ENCODE data around the gene EBF3. TPM values are rescaled to one million over a fixed set of nuclear protein-coding genes. Genes with fewer than 3 reads are reported as not detected.

The EBF3 gene
- total and polyA plus RNA-seq, 9 of the 15 experiments (the other 6 are each of a cell fraction or from before 2014, with no cell fraction given): not detected

GRCh38 chr10:129871966-129872365 is 92.1 kb downstream of the EBF3 start:
- TF ChIP-seq KLF16 (IDR thresholded peaks at IDR 0.05): no peak
- DNase-seq (ENCODE audit: extremely low read depth in 1 of 4, low spot score in 3 of 4) (no peak), ATAC-seq (no peak), FAIRE-seq (no peak)
- no peak overlapping the region for H3K4me3 ChIP-seq
- H3K79me2 ChIP-seq (ENCODE audit: control insufficient read depth, insufficient read depth, low read length): no peaks in the 10 kb centered on the region
- no peak overlapping the region for H2AFZ ChIP-seq (ENCODE audit: low read depth, low read length)
- WGBS (ENCODE audit: insufficient coverage, low coverage, missing lambda C conversion rate): 0% methylated on average over 8 of the region's 8 CpGs
- no peaks in the 10 kb centered on the region for H3K9me3 ChIP-seq (replicated peaks; ENCODE audit: control insufficient read depth, insufficient read depth, low read depth, low read length)
- H3K27ac ChIP-seq (ENCODE audit: extremely low read depth, low read depth, low read length): no peak overlapping the region
- ChIA-PET POLR2A (interaction anchor here (0.8 to 1.0 kb wide), 2 partner anchors 9 to 10 kb away, joined by 3 read pairs; no protein-coding TSS in a partner anchor), CTCF (ENCODE audit: low intra/inter-chr PET ratio) (no interaction called here)
- no peaks in the 10 kb centered on the region for H3K4me1 ChIP-seq (replicated peaks in 1 of 2; ENCODE audit: control insufficient read depth in 2 of 2, insufficient read depth in 2 of 2, low read length in 2 of 2)
- intact Hi-C loops (cut with micrococcal nuclease) (no loop called here), in situ Hi-C loops (cut with MboI) (no loop called here)
- no peaks in the 10 kb centered on the region for H3K9me1 ChIP-seq (ENCODE audit: control insufficient read depth, insufficient read depth, low read length)
- peaks cover 4 to 44% of the 10 kb centered on the region in 2 experiments for H3K27me3 ChIP-seq (ENCODE audit: control insufficient read depth in 2 of 2, insufficient read depth in 2 of 2, low read length in 2 of 2)
- no peaks in the 10 kb centered on the region for H3K36me3 ChIP-seq (ENCODE audit: control insufficient read depth, insufficient read depth, low read length)
- BruUV-seq (replicated peaks): no TSS peak
- H3K4me2 ChIP-seq (ENCODE audit: insufficient read depth, low read length): no peak overlapping the region
- no peak overlapping the region for H3K9ac ChIP-seq (ENCODE audit: insufficient read depth in 1 of 2, low read depth in 2 of 2, low read length in 2 of 2)
- no peaks in the 10 kb centered on the region for H4K20me1 ChIP-seq (replicated peaks; ENCODE audit: control insufficient read depth, insufficient read depth, low read length)

DNA sequence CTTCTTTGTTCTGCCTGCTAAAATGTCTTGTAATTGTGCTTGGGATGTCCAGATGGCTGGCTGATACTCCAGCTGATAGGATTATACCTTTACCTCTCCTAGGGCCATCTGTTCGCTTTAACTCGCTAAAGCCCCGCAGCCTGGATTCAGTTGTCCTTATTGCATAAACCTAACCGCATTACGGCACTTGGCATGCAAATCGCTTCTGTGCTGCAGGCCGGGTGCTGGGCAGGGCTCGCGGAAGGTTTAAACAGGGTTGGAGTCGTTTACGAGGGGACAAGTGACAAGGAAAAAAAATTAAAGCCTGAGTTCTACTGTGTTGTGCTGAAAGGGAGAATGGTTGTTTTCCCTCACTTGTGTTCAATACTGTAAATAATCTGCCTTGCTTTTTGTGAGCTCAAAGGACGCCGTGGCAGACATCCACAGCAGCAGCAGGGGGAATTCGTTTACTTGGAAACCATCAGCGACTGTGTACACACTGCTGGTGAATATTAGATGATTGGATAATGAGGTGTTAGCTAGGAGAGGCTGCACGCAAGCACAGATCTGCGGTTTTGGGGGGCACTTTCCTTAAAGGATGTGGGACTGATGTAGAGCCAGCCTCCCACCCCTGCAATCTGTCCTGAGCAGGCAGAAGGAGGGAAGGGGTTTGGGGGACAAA is 93.0 kb downstream of the EBF3 start:
- Histone ChIP-seq H3K9me1 (ENCODE audit: control insufficient read depth, insufficient read depth, low read length) (no peaks in the 10 kb centered on the region), H3K9ac (ENCODE audit: insufficient read depth in 1 of 2, low read depth in 2 of 2, low read length in 2 of 2) (no peak overlapping the region), H3K36me3 (ENCODE audit: control insufficient read depth, insufficient read depth, low read length) (no peaks in the 10 kb centered on the region), H2AFZ (ENCODE audit: low read depth, low read length) (no peak overlapping the region), H3K27ac (ENCODE audit: extremely low read depth, low read depth, low read length) (no peak overlapping the region), H4K20me1 (replicated peaks; ENCODE audit: control insufficient read depth, insufficient read depth, low read length) (no peaks in the 10 kb centered on the region), H3K4me1 (replicated peaks in 1 of 2; ENCODE audit: control insufficient read depth in 2 of 2, insufficient read depth in 2 of 2, low read length in 2 of 2) (no peaks in the 10 kb centered on the region), H3K27me3 (ENCODE audit: control insufficient read depth in 2 of 2, insufficient read depth in 2 of 2, low read length in 2 of 2) (peaks cover 4 to 52% of the 10 kb centered on the region in 2 experiments), H3K4me2 (ENCODE audit: insufficient read depth, low read length) (no peak overlapping the region), H3K79me2 (ENCODE audit: control insufficient read depth, insufficient read depth, low read length) (no peaks in the 10 kb centered on the region), H3K9me3 (replicated peaks; ENCODE audit: control insufficient read depth, insufficient read depth, low read depth, low read length) (no peaks in the 10 kb centered on the region), H3K4me3 (no peak overlapping the region)
- intact Hi-C loops (cut with micrococcal nuclease) (no loop called here), in situ Hi-C loops (cut with MboI) (no loop called here)
- DNase-seq (ENCODE audit: extremely low read depth in 1 of 4, low spot score in 3 of 4): no peak
- FAIRE-seq: no peak
- ChIA-PET POLR2A (interaction anchor here (0.7 to 1.0 kb wide), 3 partner anchors 10 to 68 kb away, joined by 3 read pairs; no protein-coding TSS in a partner anchor), CTCF (ENCODE audit: low intra/inter-chr PET ratio) (no interaction called here)
- BruUV-seq (replicated peaks): no TSS peak
- WGBS (ENCODE audit: insufficient coverage, low coverage, missing lambda C conversion rate): 1% methylated on average over 16 of the region's 17 CpGs
- ATAC-seq: no peak
- TF ChIP-seq, protein P1, sequence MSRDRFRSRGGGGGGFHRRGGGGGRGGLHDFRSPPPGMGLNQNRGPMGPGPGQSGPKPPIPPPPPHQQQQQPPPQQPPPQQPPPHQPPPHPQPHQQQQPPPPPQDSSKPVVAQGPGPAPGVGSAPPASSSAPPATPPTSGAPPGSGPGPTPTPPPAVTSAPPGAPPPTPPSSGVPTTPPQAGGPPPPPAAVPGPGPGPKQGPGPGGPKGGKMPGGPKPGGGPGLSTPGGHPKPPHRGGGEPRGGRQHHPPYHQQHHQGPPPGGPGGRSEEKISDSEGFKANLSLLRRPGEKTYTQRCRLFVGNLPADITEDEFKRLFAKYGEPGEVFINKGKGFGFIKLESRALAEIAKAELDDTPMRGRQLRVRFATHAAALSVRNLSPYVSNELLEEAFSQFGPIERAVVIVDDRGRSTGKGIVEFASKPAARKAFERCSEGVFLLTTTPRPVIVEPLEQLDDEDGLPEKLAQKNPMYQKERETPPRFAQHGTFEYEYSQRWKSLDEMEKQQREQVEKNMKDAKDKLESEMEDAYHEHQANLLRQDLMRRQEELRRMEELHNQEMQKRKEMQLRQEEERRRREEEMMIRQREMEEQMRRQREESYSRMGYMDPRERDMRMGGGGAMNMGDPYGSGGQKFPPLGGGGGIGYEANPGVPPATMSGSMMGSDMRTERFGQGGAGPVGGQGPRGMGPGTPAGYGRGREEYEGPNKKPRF (IDR thresholded peaks at IDR 0.05; ENCODE audit: low read depth, low read length): no peak
- TF ChIP-seq HMG20B (CRISPR knock-in tag; IDR thresholded peaks at IDR 0.05) (no peak), ZC3H11A (IDR thresholded peaks at IDR 0.05; ENCODE audit: low read depth, low read length) (no peak), SRSF7 (optimal IDR thresholded peaks at IDR 0.05; ENCODE audit: low read depth, low read length) (no peak), RNF2 (IDR thresholded peaks at IDR 0.05) (no peak), ZBTB17 (CRISPR knock-in tag; IDR thresholded peaks at IDR 0.05) (no peak), ARID2 (IDR thresholded peaks at IDR 0.05) (no peak), ZNF707 (CRISPR knock-in tag; conservative IDR thresholded peaks at IDR 0.05) (no peak), EP300 (IDR thresholded peaks at IDR 0.05; ENCODE audit: low read length) (no peak), SREBF1 (IDR thresholded peaks at IDR 0.05; ENCODE audit: borderline replicate concordance, low read depth, low read length) (no peak), CBFA2T2 (conservative IDR thresholded peaks at IDR 0.05) (no peak), CCAR2 (IDR thresholded peaks at IDR 0.05; ENCODE audit: low read depth, low read length) (no peak), STAT5B (CRISPR knock-in tag; IDR thresholded peaks at IDR 0.05) (no peak)
